Suprapubic skin (tissue), 4 donors: ENCODE results near the gene UBE2E2.

Source experiments
- EP300 ChIP-seq: sonication (generic); formaldehyde crosslinking; IDR thresholded peaks from one replicate; pipeline ENCODE4 v1.6.1; 2017; ENCODE audit warnings: antibody characterized with exemption
- POLR2A ChIP-seq, 2 donors: fragments of 450-650 bp; IDR thresholded peaks; one replicate each; pipeline ENCODE4 v1.6.1; 2017; ENCODE audit warnings: antibody characterized with exemption in 2 of 2, mild to moderate bottlenecking in 2 of 2, moderate library complexity in 2 of 2
- POLR2AphosphoS5 ChIP-seq, 3 donors: sonication (generic); formaldehyde crosslinking; IDR thresholded peaks; one replicate each; pipeline ENCODE4 v1.6.1; 2017; ENCODE audit warnings: antibody characterized with exemption in 3 of 3
- TF ChIP-seq, protein P1 (sequence below), 2 donors: fragments of 200-600 bp in 1 of 2; fragments of 450-650 bp in 1 of 2; sonication (generic) in 1 of 2; IDR thresholded peaks; one replicate each; pipeline ENCODE4 v1.5.1; 2016 to 2019; ENCODE audit warnings: antibody characterized with exemption in 2 of 2, mild to moderate bottlenecking in 1 of 2, moderate library complexity in 1 of 2

DNA sequence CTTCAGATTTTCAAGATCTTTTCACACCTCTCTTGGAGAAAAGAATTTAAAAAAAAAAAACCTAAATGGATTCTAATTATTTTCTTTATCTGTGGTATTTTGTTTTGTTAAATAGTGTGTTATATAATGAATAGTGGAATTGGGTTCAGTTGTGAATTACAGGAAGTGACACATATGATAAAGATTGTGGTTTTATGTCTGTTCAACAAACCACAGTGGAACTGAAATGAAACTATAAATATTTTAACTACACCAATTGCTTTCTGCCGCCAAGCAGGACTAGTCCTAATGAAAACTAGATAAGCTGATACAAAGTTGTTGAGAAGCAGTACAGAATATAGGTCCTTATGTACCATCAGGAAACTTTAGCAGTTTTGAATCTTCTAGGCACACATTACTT is 121.6 kb downstream of the UBE2E2 start:
- TF ChIP-seq, protein P1, sequence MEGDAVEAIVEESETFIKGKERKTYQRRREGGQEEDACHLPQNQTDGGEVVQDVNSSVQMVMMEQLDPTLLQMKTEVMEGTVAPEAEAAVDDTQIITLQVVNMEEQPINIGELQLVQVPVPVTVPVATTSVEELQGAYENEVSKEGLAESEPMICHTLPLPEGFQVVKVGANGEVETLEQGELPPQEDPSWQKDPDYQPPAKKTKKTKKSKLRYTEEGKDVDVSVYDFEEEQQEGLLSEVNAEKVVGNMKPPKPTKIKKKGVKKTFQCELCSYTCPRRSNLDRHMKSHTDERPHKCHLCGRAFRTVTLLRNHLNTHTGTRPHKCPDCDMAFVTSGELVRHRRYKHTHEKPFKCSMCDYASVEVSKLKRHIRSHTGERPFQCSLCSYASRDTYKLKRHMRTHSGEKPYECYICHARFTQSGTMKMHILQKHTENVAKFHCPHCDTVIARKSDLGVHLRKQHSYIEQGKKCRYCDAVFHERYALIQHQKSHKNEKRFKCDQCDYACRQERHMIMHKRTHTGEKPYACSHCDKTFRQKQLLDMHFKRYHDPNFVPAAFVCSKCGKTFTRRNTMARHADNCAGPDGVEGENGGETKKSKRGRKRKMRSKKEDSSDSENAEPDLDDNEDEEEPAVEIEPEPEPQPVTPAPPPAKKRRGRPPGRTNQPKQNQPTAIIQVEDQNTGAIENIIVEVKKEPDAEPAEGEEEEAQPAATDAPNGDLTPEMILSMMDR (IDR thresholded peaks at IDR 0.05) = no peak
- TF ChIP-seq POLR2AphosphoS5 (IDR thresholded peaks at IDR 0.05) (no peak), EP300 (no peak), POLR2A (IDR thresholded peaks at IDR 0.05) (no peak)
